A673 (cell line): ENCODE data around the gene IFNAR1. TPM values are rescaled to one million over a fixed set of nuclear protein-coding genes. Genes with fewer than 3 reads are reported as not detected.

Source experiments
- BruUV-seq: library from RNA; stranded (reverse); fragments of 400-500 nt; replicated peaks from 2 replicates; lab custom pipeline; 2021; lab: Mats Ljungman, UMichigan
- CTCF ChIA-PET: fragments of 300-600 bp; sonication (Branson Sonifier 250); formaldehyde crosslinking; loops from one replicate; lab custom pipeline; 2022; ENCODE audit warnings: antibody characterized with exemption; lab: Charles Lee
- POLR2A ChIA-PET: fragments of 300-600 bp; sonication (Branson Sonifier 250); formaldehyde crosslinking; loops from one replicate; lab custom pipeline; 2022; ENCODE audit warnings: antibody characterized with exemption; ENCODE audit not compliant: low non-redundant PET; lab: Charles Lee
- DNase-seq: peaks from one replicate; pipeline ENCODE4 v3.0.0-alpha.2; 2015; ENCODE audit warnings: low spot score
- H3K27ac ChIP-seq: fragments of 200-600 bp; sonication (generic); 2 replicates; pipeline ENCODE4 v1.5.1; 2016; ENCODE audit warnings: mixed run types, low read depth, mild to moderate bottlenecking, mixed read lengths, antibody characterized with exemption, low read length; ENCODE audit not compliant: poor library complexity, severe bottlenecking
- H3K27me3 ChIP-seq: fragments of 200-600 bp; sonication (generic); replicated peaks from 2 replicates; pipeline ENCODE4 v1.6.1; 2017; ENCODE audit warnings: mixed run types, low read depth, mild to moderate bottlenecking, mixed read lengths, antibody characterized with exemption, low read length; ENCODE audit not compliant: insufficient read depth, poor library complexity
- H3K36me3 ChIP-seq: fragments of 200-600 bp; sonication (generic); 2 replicates; pipeline ENCODE4 v1.6.1; 2016; ENCODE audit warnings: mixed run types, mild to moderate bottlenecking, mixed read lengths, antibody characterized with exemption, low read length; ENCODE audit not compliant: insufficient read depth, poor library complexity, severe bottlenecking
- H3K4me1 ChIP-seq: fragments of 200-600 bp; sonication (generic); 2 replicates; pipeline ENCODE4 v1.6.1; 2017; ENCODE audit warnings: mixed run types, mild to moderate bottlenecking, mixed read lengths, antibody characterized with exemption, low read length; ENCODE audit not compliant: insufficient read depth, poor library complexity, severe bottlenecking
- H3K4me3 ChIP-seq: fragments of 200-600 bp; sonication (generic); 2 replicates; pipeline ENCODE4 v1.5.1; 2016; ENCODE audit warnings: low read depth, mixed run types, mild to moderate bottlenecking, mixed read lengths, low read length; ENCODE audit not compliant: poor library complexity, severe bottlenecking
- H3K9me3 ChIP-seq: fragments of 200-600 bp; sonication (generic); 2 replicates; pipeline ENCODE4 v1.6.1; 2016; ENCODE audit warnings: mixed run types, low read depth, mild to moderate bottlenecking, mixed read lengths, antibody characterized with exemption, low read length; ENCODE audit not compliant: poor library complexity, severe bottlenecking
- EZH2 ChIP-seq: fragments of 200-600 bp; sonication (generic); IDR thresholded peaks from 2 replicates; pipeline ENCODE4 v1.6.1; 2017; ENCODE audit warnings: borderline replicate concordance, low read depth, mild to moderate bottlenecking, mixed read lengths, antibody characterized with exemption, low read length; ENCODE audit not compliant: poor library complexity, severe bottlenecking
- intact Hi-C: fragments of 100-400 bp; cut with micrococcal nuclease; formaldehyde crosslinking; loops from one replicate; pipeline ENCODE4 v1.10.0; 2022; ENCODE audit not compliant: unreplicated experiment
- total RNA-seq: library from RNA; stranded (reverse); gene quantifications from 2 replicates; pipeline ENCODE4 v1.2.3, GENCODE V29; 2021
- TF ChIP-seq, protein P1 (sequence below): fragments of 300-800, 200-600 bp; sonication (generic); conservative IDR thresholded peaks from 2 replicates; pipeline ENCODE4 v1.5.1; 2017; ENCODE audit warnings: low read depth, mild to moderate bottlenecking, antibody characterized with exemption, low read length, moderate library complexity, mixed read lengths

The IFNAR1 gene
- total RNA-seq, 1 experiment from 2014 or later: 38.1 TPM

DNA sequence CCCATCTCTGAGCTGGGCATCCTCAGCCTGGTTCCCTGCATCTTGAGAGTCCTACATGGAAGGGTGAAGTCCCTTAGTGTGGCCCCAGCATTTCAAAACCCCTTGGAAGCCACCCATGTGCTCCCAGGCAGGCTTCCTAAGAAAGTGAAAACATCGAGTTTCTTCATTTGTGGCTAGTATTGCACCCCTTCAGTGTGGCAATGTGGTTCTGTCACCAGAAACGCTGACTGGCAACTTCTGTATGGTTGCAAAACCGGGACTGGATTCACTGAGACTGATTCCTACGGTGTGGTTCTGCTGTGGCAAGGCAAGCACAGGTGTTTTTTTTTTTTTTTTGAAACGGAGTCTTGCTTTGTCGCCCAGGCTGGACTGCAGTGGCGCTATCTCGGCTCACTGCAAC lies 69.5 kb downstream of the IFNAR1 start:
- POLR2A ChIA-PET: no interaction called here
- H3K9me3 ChIP-seq: no peaks in the 10 kb centered on the region
- no peaks in the 10 kb centered on the region for H3K27me3 ChIP-seq
- no peaks in the 10 kb centered on the region for H3K4me1 ChIP-seq
- no peak for DNase-seq
- H3K4me3 ChIP-seq: no peak overlapping the region
- H3K36me3 ChIP-seq: no peaks in the 10 kb centered on the region
- intact Hi-C loops: no loop called here
- H3K27ac ChIP-seq: no peak overlapping the region
- CTCF ChIA-PET: no interaction called here
- no TSS peak for BruUV-seq
- TF ChIP-seq EZH2: no peak
- TF ChIP-seq, protein P1, sequence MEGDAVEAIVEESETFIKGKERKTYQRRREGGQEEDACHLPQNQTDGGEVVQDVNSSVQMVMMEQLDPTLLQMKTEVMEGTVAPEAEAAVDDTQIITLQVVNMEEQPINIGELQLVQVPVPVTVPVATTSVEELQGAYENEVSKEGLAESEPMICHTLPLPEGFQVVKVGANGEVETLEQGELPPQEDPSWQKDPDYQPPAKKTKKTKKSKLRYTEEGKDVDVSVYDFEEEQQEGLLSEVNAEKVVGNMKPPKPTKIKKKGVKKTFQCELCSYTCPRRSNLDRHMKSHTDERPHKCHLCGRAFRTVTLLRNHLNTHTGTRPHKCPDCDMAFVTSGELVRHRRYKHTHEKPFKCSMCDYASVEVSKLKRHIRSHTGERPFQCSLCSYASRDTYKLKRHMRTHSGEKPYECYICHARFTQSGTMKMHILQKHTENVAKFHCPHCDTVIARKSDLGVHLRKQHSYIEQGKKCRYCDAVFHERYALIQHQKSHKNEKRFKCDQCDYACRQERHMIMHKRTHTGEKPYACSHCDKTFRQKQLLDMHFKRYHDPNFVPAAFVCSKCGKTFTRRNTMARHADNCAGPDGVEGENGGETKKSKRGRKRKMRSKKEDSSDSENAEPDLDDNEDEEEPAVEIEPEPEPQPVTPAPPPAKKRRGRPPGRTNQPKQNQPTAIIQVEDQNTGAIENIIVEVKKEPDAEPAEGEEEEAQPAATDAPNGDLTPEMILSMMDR: no peak

DNA sequence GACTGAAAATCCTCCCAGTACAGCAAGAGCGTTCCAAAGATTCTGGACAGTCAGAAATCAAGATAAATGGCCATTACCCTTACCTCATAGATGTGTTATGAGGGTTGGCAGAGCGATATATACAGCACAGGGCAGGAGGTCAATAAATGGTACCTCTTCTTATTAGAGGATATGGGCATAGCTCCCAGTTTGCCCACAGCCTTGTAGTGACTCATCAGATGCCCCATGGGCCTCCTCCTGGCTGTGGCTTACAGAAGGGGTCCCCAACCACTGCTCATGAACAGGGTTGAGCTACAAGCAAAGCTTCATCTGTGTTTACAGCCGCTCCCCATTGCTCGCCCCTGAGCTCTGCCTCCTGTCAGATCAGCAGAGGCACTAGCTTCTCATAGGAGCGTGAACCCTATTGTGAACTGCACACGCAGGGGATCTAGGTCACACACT lies 71.1 kb downstream of the IFNAR1 start:
- no peaks in the 10 kb centered on the region for H3K9me3 ChIP-seq
- no peak for DNase-seq
- H3K4me1 ChIP-seq: no peaks in the 10 kb centered on the region
- H3K27me3 ChIP-seq: no peaks in the 10 kb centered on the region
- ChIA-PET CTCF (interaction anchor here (0.6 kb wide), 1 partner anchor 199 kb away, joined by 3 read pairs; no protein-coding TSS in a partner anchor), POLR2A (no interaction called here)
- TF ChIP-seq, protein P1: no peak
- H3K27ac ChIP-seq: no peak overlapping the region
- H3K36me3 ChIP-seq: no peaks in the 10 kb centered on the region
- BruUV-seq: no TSS peak
- intact Hi-C loops: no loop called here
- H3K4me3 ChIP-seq: no peak overlapping the region

- no peak overlapping the region for H3K4me3 ChIP-seq
- no TSS peak for BruUV-seq
- CTCF ChIA-PET: interaction anchor here (0.6 kb wide), 1 partner anchor 199 kb away, joined by 3 read pairs; no protein-coding TSS in a partner anchor
Observed at GRCh38 chr21:33396436-33396835, 71.7 kb downstream of the IFNAR1 start.

More at GRCh38 chr21:33396436-33396835, 71.7 kb downstream of the IFNAR1 start:
- TF ChIP-seq, protein P1: no peak
- no peak for TF ChIP-seq EZH2
- Histone ChIP-seq H3K36me3 (no peaks in the 10 kb centered on the region), H3K27me3 (no peaks in the 10 kb centered on the region), H3K4me1 (no peaks in the 10 kb centered on the region), H3K9me3 (no peaks in the 10 kb centered on the region), H3K27ac (no peak overlapping the region)
- POLR2A ChIA-PET: no interaction called here
- no peak for DNase-seq
- intact Hi-C loops: no loop called here
